K562 (cell line): ENCODE measurements around the gene POLG. TPM values are rescaled to one million over a fixed set of nuclear protein-coding genes. Genes with fewer than 3 reads are reported as not detected.
A peak's percentile ranks its signal among the peaks of the same experiment; 100 is the strongest.

Experiments used
- CBFA2T3 ChIP-seq: fragments of 450-650 bp; IDR thresholded peaks from 2 replicates; pipeline ENCODE4 v1.6.1; 2017
- CHD7 ChIP-seq: fragments of 200-600 bp; sonication (generic); IDR thresholded peaks from one replicate; pipeline ENCODE4 v1.6.1; 2012; ENCODE audit warnings: mild to moderate bottlenecking, low read depth, low read length, inconsistent platforms
- CREB5 ChIP-seq: fragments of 250-450 bp; sonication (Bioruptor Pico); IDR thresholded peaks from 2 replicates; pipeline ENCODE4 v1.5.0; 2020; ENCODE audit warnings: mild to moderate bottlenecking
- HCFC1 ChIP-seq: IDR thresholded peaks from 2 replicates; pipeline ENCODE4 v1.6.1; 2012; ENCODE audit warnings: low read depth, low read length, improper control_type of control experiment
- KAT7 ChIP-seq: sonication (generic); formaldehyde crosslinking; IDR thresholded peaks from 2 replicates; pipeline ENCODE4 v1.8.0; 2022; ENCODE audit warnings: missing genetic modification reagents, mild to moderate bottlenecking, borderline replicate concordance
- LARP7 ChIP-seq: fragments of 450-650 bp; IDR thresholded peaks from 2 replicates; pipeline ENCODE4 v1.6.1; 2016
- MAX ChIP-seq: sonication (generic); formaldehyde crosslinking; IDR thresholded peaks from 2 replicates; pipeline ENCODE4 v1.9.0; 2022; ENCODE audit warnings: mild to moderate bottlenecking, missing genetic modification reagents
- SP1 ChIP-seq: sonication (generic); formaldehyde crosslinking; IDR thresholded peaks from 2 replicates; pipeline ENCODE4 v1.8.1; 2022; ENCODE audit warnings: mild to moderate bottlenecking, missing genetic modification reagents
- SRSF7 ChIP-seq: fragments of 200-400 bp; formaldehyde crosslinking; optimal IDR thresholded peaks from 2 replicates; pipeline ENCODE3; 2017; ENCODE audit warnings: mild to moderate bottlenecking, low read depth, low read length
- TEAD1 ChIP-seq, 2 experiments: fragments of 450-650 bp in 1 of 2; sonication (generic) in 1 of 2; formaldehyde crosslinking; IDR thresholded peaks; 2 replicates each; pipeline versions ENCODE4 v1.4.0 to v1.8.0; 2020 to 2022; ENCODE audit warnings: mild to moderate bottlenecking in 2 of 2, missing genetic modification reagents in 1 of 2
- TOE1 ChIP-seq, 2 experiments: fragments of 450-650 bp in 1 of 2; sonication (generic) in 1 of 2; formaldehyde crosslinking in 1 of 2; IDR thresholded peaks; 2 replicates each; pipeline versions ENCODE4 v1.7.1 to v1.8.0; 2016 to 2022; ENCODE audit warnings: borderline replicate concordance in 2 of 2, mild to moderate bottlenecking in 2 of 2, antibody characterized with exemption in 1 of 2, inconsistent platforms in 1 of 2, low read depth in 1 of 2, missing genetic modification reagents in 1 of 2, moderate library complexity in 1 of 2
- TSC22D4 ChIP-seq: fragments of 450-650 bp; IDR thresholded peaks from 2 replicates; pipeline ENCODE4 v1.6.1; 2016; ENCODE audit warnings: missing genetic modification characterization, missing biosample characterization, control low read depth
- XRCC5 ChIP-seq: fragments of 200-400 bp; formaldehyde crosslinking; IDR thresholded peaks from 2 replicates; pipeline ENCODE4 v1.6.1; 2017; ENCODE audit warnings: low read depth, mild to moderate bottlenecking, low read length
- ZBTB7A ChIP-seq: IDR thresholded peaks from 2 replicates; pipeline ENCODE4 v1.6.1; 2011; ENCODE audit warnings: low read depth, mild to moderate bottlenecking, low read length, moderate library complexity, borderline replicate concordance; ENCODE audit not compliant: control insufficient read depth
- polyA plus RNA-seq, 8 experiments: library from polyadenylated mRNA; depleted of rRNA in 4 of 8; stranded (reverse) in 5 of 8; unstranded in 3 of 8; fragments of >200 nt; fragmentation: Nextera tagmentation in 2 of 8; fragmentation: Illumina TruSeq in 1 of 8; extraction: Ambion mirVana in 2 of 8; extraction: Trizol in 1 of 8; gene quantifications; 2 replicates each; pipeline versions ENCODE4 v1.2.1 to v1.2.3, GENCODE V29; 2011 to 2014; ENCODE audit warnings: inconsistent platforms in 1 of 8, missing spikeins in 1 of 8
- total RNA-seq, 7 experiments: library from RNA; depleted of rRNA in 6 of 7; stranded (reverse); fragments of >200 nt in 6 of 7; fragmentation: Illumina TruSeq in 2 of 7; extraction: Trizol in 2 of 7; gene quantifications; 2 replicates each; pipeline versions ENCODE4 v1.2.1 to v1.2.3, GENCODE V29; 2011 to 2021; ENCODE audit warnings: low replicate concordance in 1 of 7

POLG gene
- total and polyA plus RNA-seq, 9 of the 15 experiments (the other 6 are each of a cell fraction or from before 2014, with no cell fraction given), result 15.2 to 83.8 (median 38.6) TPM

GRCh38 chr15:89358755-89359439 is 24.3 kb upstream of the POLG start (continued):
- no peak for TF ChIP-seq CREB5 (CRISPR knock-in tag)
- no peak for TF ChIP-seq XRCC5
- no peak for TF ChIP-seq SRSF7
- peak; percentile 29 for TF ChIP-seq MAX (CRISPR knock-in tag)
- TF ChIP-seq LARP7, result no peak
- TF ChIP-seq HCFC1, result no peak; the same call in 1 of the 2 replicates
- no peak for TF ChIP-seq TEAD1 (CRISPR knock-in tag; IDR thresholded peaks at IDR 0.05)
- TF ChIP-seq TSC22D4, result no peak
- 0 out of 2 replicates have a peak, but pooled peaks have one; percentile 18 for TF ChIP-seq KAT7 (CRISPR knock-in tag)
- TF ChIP-seq SP1 (CRISPR knock-in tag), result peak; percentile 37; the same call in 1 of the 2 replicates
- no peak for TF ChIP-seq CBFA2T3
- TF ChIP-seq CHD7, result no peak
- TF ChIP-seq TOE1 (IDR thresholded peaks at IDR 0.05; ENCODE audit: borderline replicate concordance), result no peak
- TF ChIP-seq TOE1 (CRISPR knock-in tag; IDR thresholded peaks at IDR 0.05; ENCODE audit: borderline replicate concordance, low read depth), result no peak
- no peak; the same call in 1 of the 2 replicates for TF ChIP-seq ZBTB7A
